HG03103 (cell line): ENCODE measurements around the gene CHSY1.
"Not testable (repeated sequence)": the region's sequence is repeated elsewhere in the genome, so short reads cannot be mapped to it uniquely, and the experiment has no call there.

Experiments used
- ATAC-seq: cut with Tn5 transposase; IDR thresholded peaks from one replicate; pipeline ENCODE4 v1.9.1; 2021; ENCODE audit warnings: low read depth; ENCODE audit not compliant: unreplicated experiment

CHSY1 gene

DNA sequence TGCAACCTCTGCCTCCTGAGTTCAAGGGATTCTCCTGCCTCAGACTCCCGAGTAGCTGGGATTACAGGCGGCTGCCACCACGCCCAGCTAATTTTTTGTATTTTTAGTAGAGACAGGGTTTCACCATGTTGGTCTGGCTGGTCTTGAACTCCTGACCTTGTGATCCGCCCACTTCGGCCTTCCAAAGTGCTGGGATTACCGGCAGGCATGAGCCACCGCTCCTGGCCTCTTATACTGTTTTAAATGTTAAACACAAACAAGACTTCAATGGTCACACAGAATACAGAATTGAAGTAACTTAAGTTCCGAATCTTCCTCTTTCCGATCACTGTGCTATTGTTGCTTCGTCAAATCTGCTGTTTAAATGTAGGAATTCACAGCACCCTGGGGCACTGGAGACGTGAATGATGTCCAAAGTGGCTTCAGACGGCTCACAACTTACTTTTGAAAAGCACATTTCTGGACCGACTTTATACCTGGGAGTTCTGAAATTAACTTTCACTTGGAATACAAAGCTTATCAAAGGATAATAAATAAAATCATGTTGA, 125.9 kb downstream of the CHSY1 start:
- not testable (repeated sequence) for ATAC-seq
